DND-41 (cell line): ENCODE results near the gene ZC3H4.
"Not testable (repeated sequence)": the region's sequence is repeated elsewhere in the genome, so short reads cannot be mapped to it uniquely, and the experiment has no call there.

Experiments
- CTCF ChIP-seq: IDR thresholded peaks from 2 replicates; pipeline ENCODE4 v1.5.1; 2012; ENCODE audit warnings: borderline replicate concordance, low read length, moderate library complexity, mild to moderate bottlenecking; ENCODE audit not compliant: poor library complexity, severe bottlenecking; ENCODE audit errors: extremely low read depth
- EZH2 ChIP-seq: IDR thresholded peaks from 3 replicates; pipeline ENCODE4 v1.6.1; 2012; ENCODE audit warnings: borderline replicate concordance, low read depth, mild to moderate bottlenecking, moderate library complexity, low read length, inconsistent platforms; ENCODE audit not compliant: severe bottlenecking

- TF ChIP-seq CTCF, EZH2: not testable (repeated sequence)
Measured at GRCh38 chr19:47141252-47141651, 27.7 kb upstream of the ZC3H4 start.
